IMR-90 (cell line): ENCODE data around the gene SORD. TPM values are rescaled to one million over a fixed set of nuclear protein-coding genes. Genes with fewer than 3 reads are reported as not detected.
A peak's percentile ranks its signal among the peaks of the same experiment; 100 is the strongest.

ENCODE experiments used
- ATAC-seq: fragments of 200-7000 bp; cut with Tn5 transposase; 2 replicates; pipeline ENCODE4 v1.9.1; 2020; ENCODE audit warnings: low read depth, mild to moderate bottlenecking, moderate library complexity
- BruUV-seq: library from RNA; stranded (reverse); fragments of 400-500 nt; replicated peaks from 2 replicates; lab custom pipeline; 2021; lab: Mats Ljungman, UMichigan
- CTCF ChIA-PET: fragments of 300-600 bp; formaldehyde crosslinking; extraction: SDS; loops from one replicate; lab custom pipeline; 2021; ENCODE audit warnings: antibody characterized with exemption; lab: Yijun Ruan, JAX
- POLR2A ChIA-PET: fragments of 300-600 bp; sonication (Branson Sonifier 250); formaldehyde crosslinking; loops from one replicate; lab custom pipeline; 2022; ENCODE audit warnings: antibody characterized with exemption; ENCODE audit not compliant: unreplicated experiment; lab: Charles Lee
- DNase-seq: peaks from one replicate; pipeline ENCODE4 v3.0.0; 2013
- H2AFZ ChIP-seq: replicated peaks from 2 replicates; pipeline ENCODE3; 2013; ENCODE audit warnings: low read length, mild to moderate bottlenecking; ENCODE audit not compliant: poor library complexity
- H2AK5ac ChIP-seq: 2 replicates; pipeline ENCODE4 v1.6.1; 2013; ENCODE audit warnings: low read depth, low read length, inconsistent platforms
- H2AK9ac ChIP-seq: replicated peaks from 2 replicates; pipeline ENCODE3; 2013; ENCODE audit warnings: mild to moderate bottlenecking, low read depth, low read length, moderate library complexity; ENCODE audit not compliant: poor library complexity
- H2BK120ac ChIP-seq: 2 replicates; pipeline ENCODE4 v1.6.1; 2013; ENCODE audit warnings: low read depth, low read length, inconsistent platforms
- H2BK15ac ChIP-seq: 3 replicates; pipeline ENCODE4 v1.6.1; 2013; ENCODE audit warnings: low read depth, low read length, inconsistent platforms
- H2BK20ac ChIP-seq: 2 replicates; pipeline ENCODE4 v1.6.1; 2013; ENCODE audit warnings: low read depth, mild to moderate bottlenecking, inconsistent platforms, low read length, moderate library complexity
- H2BK5ac ChIP-seq: 2 replicates; pipeline ENCODE4 v1.6.1; 2013; ENCODE audit warnings: mild to moderate bottlenecking, low read depth, low read length, inconsistent platforms; ENCODE audit not compliant: poor library complexity, severe bottlenecking
- H3K14ac ChIP-seq: replicated peaks from 2 replicates; pipeline ENCODE4 v1.6.1; 2013; ENCODE audit warnings: low read depth, low read length, inconsistent platforms
- H3K18ac ChIP-seq: 2 replicates; pipeline ENCODE4 v1.6.1; 2013; ENCODE audit warnings: low read depth, low read length, control low read depth
- H3K23ac ChIP-seq: 2 replicates; pipeline ENCODE4 v1.6.1; 2013; ENCODE audit warnings: low read depth, low read length, inconsistent platforms
- H3K27ac ChIP-seq: 2 replicates; pipeline ENCODE4 v1.5.1; 2013; ENCODE audit warnings: mild to moderate bottlenecking, control low read depth, low read length; ENCODE audit not compliant: insufficient read depth
- H3K27me3 ChIP-seq: 2 replicates; pipeline ENCODE4 v1.6.1; 2013; ENCODE audit warnings: low read length; ENCODE audit not compliant: control insufficient read depth, insufficient read depth
- H3K36me3 ChIP-seq: 2 replicates; pipeline ENCODE4 v1.6.1; 2013; ENCODE audit warnings: low read length, mixed read lengths; ENCODE audit not compliant: control insufficient read depth, insufficient read depth
- H3K4ac ChIP-seq: 2 replicates; pipeline ENCODE4 v1.6.1; 2013; ENCODE audit warnings: low read depth, low read length, inconsistent platforms
- H3K4me1 ChIP-seq: 2 replicates; pipeline ENCODE4 v1.6.1; 2013; ENCODE audit warnings: low read length, mixed read lengths; ENCODE audit not compliant: control insufficient read depth, insufficient read depth
- H3K4me2 ChIP-seq: 2 replicates; pipeline ENCODE4 v1.6.1; 2013; ENCODE audit warnings: low read depth, mild to moderate bottlenecking, control low read depth, low read length, moderate library complexity
- H3K4me3 ChIP-seq: 2 replicates; pipeline ENCODE4 v1.5.1; 2013; ENCODE audit warnings: low read depth, mild to moderate bottlenecking, control low read depth, low read length, moderate library complexity; ENCODE audit not compliant: insufficient read depth
- H3K56ac ChIP-seq: 2 replicates; pipeline ENCODE4 v1.6.1; 2013; ENCODE audit warnings: low read length, inconsistent platforms; ENCODE audit not compliant: insufficient read depth; ENCODE audit errors: extremely low read depth
- H3K79me1 ChIP-seq, 2 experiments: 2 replicates each; pipeline ENCODE4 v1.6.1; 2013; ENCODE audit warnings: low read length in 2 of 2, inconsistent platforms in 1 of 2, low read depth in 1 of 2
- H3K9ac ChIP-seq: 2 replicates; pipeline ENCODE4 v1.6.1; 2013; ENCODE audit warnings: low read depth, low read length, control low read depth
- H3K9me1 ChIP-seq: 2 replicates; pipeline ENCODE4 v1.6.1; 2013; ENCODE audit warnings: low read length, inconsistent platforms; ENCODE audit not compliant: insufficient read depth
- H3K9me3 ChIP-seq: 2 replicates; pipeline ENCODE4 v1.6.1; 2013; ENCODE audit warnings: low read length; ENCODE audit not compliant: control insufficient read depth, insufficient read depth
- H4K20me1 ChIP-seq: 2 replicates; pipeline ENCODE4 v1.6.1; 2013; ENCODE audit warnings: low read length, inconsistent platforms; ENCODE audit not compliant: insufficient read depth
- H4K5ac ChIP-seq: 2 replicates; pipeline ENCODE4 v1.6.1; 2013; ENCODE audit warnings: mild to moderate bottlenecking, low read depth, low read length, control low read depth
- H4K8ac ChIP-seq, 2 experiments: 2 replicates each; pipeline ENCODE4 v1.6.1; 2013; ENCODE audit warnings: low read depth in 2 of 2, low read length in 2 of 2, control low read depth in 1 of 2, inconsistent platforms in 1 of 2
- H4K91ac ChIP-seq: 2 replicates; pipeline ENCODE4 v1.6.1; 2013; ENCODE audit warnings: low read depth, low read length, inconsistent platforms; ENCODE audit not compliant: insufficient read depth
- CEBPB ChIP-seq: IDR thresholded peaks from 2 replicates; pipeline ENCODE4 v1.6.1; 2012; ENCODE audit warnings: low read depth, low read length, improper control_type of control experiment
- RFX5 ChIP-seq: IDR thresholded peaks from 2 replicates; pipeline ENCODE4 v1.8.0; 2012; ENCODE audit warnings: low read depth, mild to moderate bottlenecking, low read length, moderate library complexity
- SMC3 ChIP-seq: fragments of 150-350 bp; IDR thresholded peaks from 2 replicates; pipeline ENCODE4 v1.6.1; 2016; ENCODE audit warnings: low read depth, mild to moderate bottlenecking, antibody characterized with exemption, low read length, moderate library complexity
- USF2 ChIP-seq: fragments of 150-350 bp; IDR thresholded peaks from 2 replicates; pipeline ENCODE4 v1.6.1; 2017; ENCODE audit warnings: mild to moderate bottlenecking, antibody characterized with exemption, low read length, low read depth
- WGBS, 2 experiments: methylation state at CpG; one replicate each; pipeline versions ENCODE4 v1.1.5 to v1.1.7; 2013; ENCODE audit warnings: missing lambda C conversion rate in 2 of 2; ENCODE audit not compliant: insufficient read length in 1 of 2; ENCODE audit errors: extremely low coverage in 2 of 2; 5-methylcytosine and 5-hydroxymethylcytosine counted together
- dilution Hi-C: fragments of 300-500 bp; cut with HindIII; formaldehyde crosslinking; loops from one replicate; pipeline ENCODE4 v1.14.3; 2018; ENCODE audit warnings: low sequenced_read_pairs; ENCODE audit not compliant: unreplicated experiment
- in situ Hi-C: fragments of 300-500 bp; cut with MboI; formaldehyde crosslinking; loops from 3 replicates; pipeline ENCODE4 v1.14.3; 2019; ENCODE audit warnings: low sequenced_read_pairs, inconsistent platforms, mixed read lengths
- intact Hi-C: fragments of 100-400 bp; cut with micrococcal nuclease; formaldehyde crosslinking; loops from 2 replicates; pipeline ENCODE4 v1.10.0; 2022
- polyA plus RNA-seq, 3 experiments: library from polyadenylated mRNA; depleted of rRNA; stranded (reverse); fragments of >200 nt; gene quantifications; 2 replicates each; pipeline ENCODE4 v1.2.3, GENCODE V29; 2012; ENCODE audit warnings: low replicate concordance in 1 of 3
- total RNA-seq: library from RNA; depleted of rRNA; stranded (reverse); fragments of >200 nt; gene quantifications from 2 replicates; pipeline ENCODE4 v1.2.3, GENCODE V29; 2012
- TF ChIP-seq, protein P1 (sequence below): conservative IDR thresholded peaks from 2 replicates; pipeline ENCODE4 v1.5.1; 2012; ENCODE audit warnings: mild to moderate bottlenecking, low read depth, low read length, improper control_type of control experiment

Gene SORD
- total and polyA plus RNA-seq, 2 of the 4 experiments (the other 2 are of a cell fraction), result 27.6 to 34.2 TPM

GRCh38 chr15:45112591-45113379 lies 89.8 kb downstream of the SORD start:
- Histone ChIP-seq H3K4me1 (no peaks in the 10 kb centered on the region; the same call in 1 of the 2 replicates), H3K79me1 (no peaks in the 10 kb centered on the region), H3K36me3 (no peaks in the 10 kb centered on the region), H4K20me1 (no peaks in the 10 kb centered on the region), H3K4ac (no peak overlapping the region), H3K27ac (no peak overlapping the region), H3K4me3 (no peak overlapping the region), H2BK5ac (no peak overlapping the region), H2AFZ (peak overlapping the region; percentile 13), H2BK15ac (no peak overlapping the region), H2BK120ac (no peak overlapping the region), H3K23ac (no peak overlapping the region), H3K4me2 (no peak overlapping the region; the same call in 1 of the 2 replicates), H3K9me1 (no peaks in the 10 kb centered on the region), H2AK5ac (no peak overlapping the region), H4K8ac (no peak overlapping the region), H3K14ac (no peak overlapping the region), H2AK9ac (no peak overlapping the region), H3K9ac (no peak overlapping the region), H4K5ac (no peak overlapping the region), H3K18ac (no peak overlapping the region), H3K56ac (no peak overlapping the region), H3K27me3 (peaks cover 86% of the 10 kb centered on the region), H3K9me3 (no peaks in the 10 kb centered on the region), H2BK20ac (no peak overlapping the region), H4K91ac (no peak overlapping the region)
- WGBS, 2 experiments, result 1% methylated on average over 20 of the region's 58 CpGs; no CpG with 5 or more reads in 1 of the 2 experiments
- no TSS peak for BruUV-seq
- ChIA-PET CTCF (no interaction called here), POLR2A (no interaction called here)
- dilution Hi-C loops, result no loop called here
- TF ChIP-seq SMC3 (no peak), RFX5 (no peak), USF2 (no peak), CEBPB (no peak)
- TF ChIP-seq, protein P1, sequence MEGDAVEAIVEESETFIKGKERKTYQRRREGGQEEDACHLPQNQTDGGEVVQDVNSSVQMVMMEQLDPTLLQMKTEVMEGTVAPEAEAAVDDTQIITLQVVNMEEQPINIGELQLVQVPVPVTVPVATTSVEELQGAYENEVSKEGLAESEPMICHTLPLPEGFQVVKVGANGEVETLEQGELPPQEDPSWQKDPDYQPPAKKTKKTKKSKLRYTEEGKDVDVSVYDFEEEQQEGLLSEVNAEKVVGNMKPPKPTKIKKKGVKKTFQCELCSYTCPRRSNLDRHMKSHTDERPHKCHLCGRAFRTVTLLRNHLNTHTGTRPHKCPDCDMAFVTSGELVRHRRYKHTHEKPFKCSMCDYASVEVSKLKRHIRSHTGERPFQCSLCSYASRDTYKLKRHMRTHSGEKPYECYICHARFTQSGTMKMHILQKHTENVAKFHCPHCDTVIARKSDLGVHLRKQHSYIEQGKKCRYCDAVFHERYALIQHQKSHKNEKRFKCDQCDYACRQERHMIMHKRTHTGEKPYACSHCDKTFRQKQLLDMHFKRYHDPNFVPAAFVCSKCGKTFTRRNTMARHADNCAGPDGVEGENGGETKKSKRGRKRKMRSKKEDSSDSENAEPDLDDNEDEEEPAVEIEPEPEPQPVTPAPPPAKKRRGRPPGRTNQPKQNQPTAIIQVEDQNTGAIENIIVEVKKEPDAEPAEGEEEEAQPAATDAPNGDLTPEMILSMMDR, result no peak
- ATAC-seq, result peak; percentile 19; the same call in 1 of the 2 replicates
- intact Hi-C loops, result no loop called here
- no peak for DNase-seq
- in situ Hi-C loops, result no loop called here
